ENCODE measurements around the gene TMEM121.
"Not testable (repeated sequence)": the region's sequence is repeated elsewhere in the genome, so short reads cannot be mapped to it uniquely, and the experiment has no call there.

The TMEM121 gene

DNA sequence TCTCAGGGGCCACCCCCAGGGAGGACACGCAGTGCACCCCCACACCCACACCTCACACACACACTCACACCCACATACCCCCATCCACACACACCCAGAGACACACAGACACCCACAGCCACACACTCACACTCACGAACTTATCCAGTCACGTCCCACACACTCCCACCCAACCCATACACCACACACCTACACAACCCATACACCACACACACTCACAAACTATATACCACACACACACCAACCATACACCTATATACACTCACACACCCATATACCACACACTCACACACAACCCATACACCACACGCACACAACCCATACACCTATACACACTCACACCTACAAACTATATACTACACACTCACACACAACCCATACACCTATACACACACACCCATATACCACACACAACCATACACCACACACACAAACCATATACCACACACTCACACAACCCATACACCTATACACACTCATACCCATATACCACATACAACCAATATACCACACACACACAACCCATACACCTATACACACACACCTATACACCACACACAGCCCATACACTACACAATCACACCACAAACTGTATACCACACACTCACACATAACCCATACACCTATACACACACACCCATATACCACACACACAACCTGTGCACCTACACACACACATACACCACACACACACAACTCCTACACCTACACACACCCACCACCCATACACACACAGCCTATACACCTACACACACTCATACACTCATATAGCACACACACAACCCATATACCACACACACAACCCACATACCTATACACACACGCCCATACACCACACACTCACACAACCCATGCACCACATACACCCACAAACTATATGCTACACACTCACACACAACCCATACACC is 42.7 kb downstream of the TMEM121 start:
- H3K36me3 ChIP-seq (replicated peaks; ENCODE audit: low read depth, low read length) = peaks cover 14% of the 10 kb centered on the region
- H2AFZ ChIP-seq (ENCODE audit: low read depth, low read length) = no peak overlapping the region
- H3K4me3 ChIP-seq (ENCODE audit: low read length) = peak overlapping the region; percentile 31; the same call in 1 of the 2 replicates
- H4K20me1 ChIP-seq (ENCODE audit: insufficient read depth, low read length) = no peaks in the 10 kb centered on the region
- H3K9ac ChIP-seq (ENCODE audit: low read length) = peak overlapping the region; percentile 83
- peaks cover 87% of the 10 kb centered on the region for H3K4me1 ChIP-seq (ENCODE audit: low read length)
- no peaks in the 10 kb centered on the region for H3K27me3 ChIP-seq (ENCODE audit: low read depth, low read length)
- peaks cover 8% of the 10 kb centered on the region; the same call in 1 of the 2 replicates for H3K9me3 ChIP-seq (ENCODE audit: insufficient read depth, low read length)
- no peak for TF ChIP-seq EZH2phosphoT487 (IDR thresholded peaks at IDR 0.05; ENCODE audit: low read depth)
- TF ChIP-seq, protein P1, sequence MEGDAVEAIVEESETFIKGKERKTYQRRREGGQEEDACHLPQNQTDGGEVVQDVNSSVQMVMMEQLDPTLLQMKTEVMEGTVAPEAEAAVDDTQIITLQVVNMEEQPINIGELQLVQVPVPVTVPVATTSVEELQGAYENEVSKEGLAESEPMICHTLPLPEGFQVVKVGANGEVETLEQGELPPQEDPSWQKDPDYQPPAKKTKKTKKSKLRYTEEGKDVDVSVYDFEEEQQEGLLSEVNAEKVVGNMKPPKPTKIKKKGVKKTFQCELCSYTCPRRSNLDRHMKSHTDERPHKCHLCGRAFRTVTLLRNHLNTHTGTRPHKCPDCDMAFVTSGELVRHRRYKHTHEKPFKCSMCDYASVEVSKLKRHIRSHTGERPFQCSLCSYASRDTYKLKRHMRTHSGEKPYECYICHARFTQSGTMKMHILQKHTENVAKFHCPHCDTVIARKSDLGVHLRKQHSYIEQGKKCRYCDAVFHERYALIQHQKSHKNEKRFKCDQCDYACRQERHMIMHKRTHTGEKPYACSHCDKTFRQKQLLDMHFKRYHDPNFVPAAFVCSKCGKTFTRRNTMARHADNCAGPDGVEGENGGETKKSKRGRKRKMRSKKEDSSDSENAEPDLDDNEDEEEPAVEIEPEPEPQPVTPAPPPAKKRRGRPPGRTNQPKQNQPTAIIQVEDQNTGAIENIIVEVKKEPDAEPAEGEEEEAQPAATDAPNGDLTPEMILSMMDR (IDR thresholded peaks at IDR 0.05; ENCODE audit: low read depth, low read length) = no peak
- peak overlapping the region; percentile 99 for H3K27ac ChIP-seq (ENCODE audit: low read length)
- H3K79me2 ChIP-seq (ENCODE audit: low read length) = peaks cover 48% of the 10 kb centered on the region
- H3K4me2 ChIP-seq (ENCODE audit: low read length) = peak overlapping the region; percentile 74

DNA sequence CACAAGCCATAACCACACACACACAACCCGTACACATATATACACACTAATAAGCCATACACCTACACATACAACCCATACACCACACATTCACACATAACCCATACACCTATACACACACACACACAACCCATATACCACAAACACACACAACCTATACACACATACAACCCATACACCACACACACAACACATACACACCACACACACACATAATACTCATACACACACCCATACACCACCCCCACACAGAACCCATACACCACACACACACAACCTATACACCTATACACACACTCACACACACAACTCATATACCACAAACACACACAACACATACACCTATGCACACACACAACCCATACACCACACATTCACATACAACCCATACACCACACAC is 44.1 kb downstream of the TMEM121 start:
- Histone ChIP-seq H3K4me2 (ENCODE audit: low read length) (peak overlapping the region; percentile 74), H2AFZ (ENCODE audit: low read depth, low read length) (no peak overlapping the region), H4K20me1 (ENCODE audit: insufficient read depth, low read length) (no peaks in the 10 kb centered on the region), H3K79me2 (ENCODE audit: low read length) (peaks cover 36% of the 10 kb centered on the region), H3K4me1 (ENCODE audit: low read length) (peaks cover 74% of the 10 kb centered on the region), H3K4me3 (ENCODE audit: low read length) (peak overlapping the region; percentile 31; the same call in 1 of the 2 replicates), H3K36me3 (replicated peaks; ENCODE audit: low read depth, low read length) (peaks cover 14% of the 10 kb centered on the region), H3K27ac (ENCODE audit: low read length) (peak overlapping the region; percentile 99), H3K27me3 (ENCODE audit: low read depth, low read length) (no peaks in the 10 kb centered on the region), H3K9me3 (ENCODE audit: insufficient read depth, low read length) (peaks cover 5% of the 10 kb centered on the region; the same call in 1 of the 2 replicates), H3K9ac (ENCODE audit: low read length) (peak overlapping the region; percentile 83)
- TF ChIP-seq, protein P1 (IDR thresholded peaks at IDR 0.05; ENCODE audit: low read depth, low read length) = no peak
- TF ChIP-seq EZH2phosphoT487 (IDR thresholded peaks at IDR 0.05; ENCODE audit: low read depth) = no peak

DNA sequence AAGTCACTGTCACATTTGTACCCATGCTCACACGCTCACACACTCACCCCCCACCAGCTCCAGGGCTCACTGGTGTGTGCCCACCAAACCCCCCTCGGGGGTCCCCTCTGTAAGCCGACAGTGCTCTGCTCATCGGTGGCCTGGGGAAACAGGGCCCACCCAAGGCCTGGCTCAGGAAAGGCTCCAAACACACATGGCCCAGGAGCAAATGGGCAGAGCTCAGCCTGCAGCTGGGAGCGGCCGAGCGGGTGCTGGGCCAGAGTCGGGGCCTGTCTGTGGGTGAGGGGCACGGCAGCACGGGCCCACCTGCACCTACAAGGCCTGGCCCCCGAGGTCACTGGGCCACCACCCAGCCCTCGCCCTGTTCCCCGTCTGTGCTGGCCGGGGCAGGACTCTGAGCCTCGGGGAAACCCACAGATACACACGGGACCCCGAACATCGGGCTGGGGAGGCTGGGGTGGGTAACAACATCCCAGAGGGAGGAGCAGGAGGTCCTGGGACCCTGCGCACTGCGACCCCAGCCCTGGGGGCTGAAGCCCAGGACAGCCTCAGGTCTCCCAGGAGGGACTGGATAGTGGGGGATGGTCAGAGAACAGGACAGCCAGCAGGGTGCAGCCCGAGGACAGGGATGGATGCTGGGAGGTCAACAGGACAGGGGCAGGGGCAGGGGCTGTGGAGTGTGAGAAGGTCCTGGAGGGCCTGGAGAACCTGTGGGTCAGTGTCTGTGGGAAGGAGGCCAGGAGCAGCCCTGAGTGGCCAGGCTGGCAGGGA is 45.0 kb downstream of the TMEM121 start:
- Histone ChIP-seq H3K27ac (ENCODE audit: low read length) (peak overlapping the region; percentile 99), H3K9ac (ENCODE audit: low read length) (peak overlapping the region; percentile 83)

DNA sequence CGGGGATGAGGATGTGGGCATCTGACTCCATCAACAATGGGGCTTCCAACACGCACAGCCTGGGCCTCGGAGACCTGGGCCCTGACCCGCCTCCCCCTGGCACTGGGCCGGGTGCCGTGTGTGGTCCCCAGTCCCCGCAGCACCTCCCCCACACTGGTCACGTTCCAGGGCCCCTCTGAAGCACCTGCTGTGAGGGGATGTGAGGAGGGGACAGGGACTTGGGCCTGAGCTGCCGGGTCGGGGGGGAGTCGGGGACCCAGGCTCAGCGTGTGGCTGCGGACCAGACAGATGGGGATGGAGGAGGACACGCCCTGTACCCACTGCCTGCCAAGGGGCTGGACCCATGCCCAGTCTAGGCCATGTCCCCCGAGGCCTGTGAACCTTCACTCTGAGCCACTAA is 45.7 kb downstream of the TMEM121 start:
- Histone ChIP-seq H3K27ac (ENCODE audit: low read length) (peak overlapping the region; percentile 99), H3K4me1 (ENCODE audit: low read length) (peaks cover 76% of the 10 kb centered on the region), H3K9ac (ENCODE audit: low read length) (peak overlapping the region; percentile 83; the same call in 1 of the 2 replicates), H3K79me2 (ENCODE audit: low read length) (peaks cover 45% of the 10 kb centered on the region), H3K36me3 (replicated peaks; ENCODE audit: low read depth, low read length) (peaks cover 14% of the 10 kb centered on the region)
- not testable (repeated sequence) for H3K9me3 ChIP-seq (ENCODE audit: insufficient read depth, low read length); H3K4me2 ChIP-seq (ENCODE audit: low read length); H4K20me1 ChIP-seq (ENCODE audit: insufficient read depth, low read length); H3K27me3 ChIP-seq (ENCODE audit: low read depth, low read length); H2AFZ ChIP-seq (ENCODE audit: low read depth, low read length); H3K4me3 ChIP-seq (ENCODE audit: low read length)

More for the DNA sequence above, 45.0 kb downstream of the TMEM121 start:
- Histone ChIP-seq H3K4me1 (ENCODE audit: low read length) (peaks cover 75% of the 10 kb centered on the region), H3K4me3 (ENCODE audit: low read length) (peak overlapping the region; percentile 31; the same call in 1 of the 2 replicates), H3K79me2 (ENCODE audit: low read length) (peaks cover 38% of the 10 kb centered on the region), H3K36me3 (replicated peaks; ENCODE audit: low read depth, low read length) (peaks cover 14% of the 10 kb centered on the region), H3K4me2 (ENCODE audit: low read length) (peak overlapping the region; percentile 74)
- H4K20me1 ChIP-seq (ENCODE audit: insufficient read depth, low read length); H3K27me3 ChIP-seq (ENCODE audit: low read depth, low read length); H2AFZ ChIP-seq (ENCODE audit: low read depth, low read length); H3K9me3 ChIP-seq (ENCODE audit: insufficient read depth, low read length): not testable (repeated sequence)

DNA sequence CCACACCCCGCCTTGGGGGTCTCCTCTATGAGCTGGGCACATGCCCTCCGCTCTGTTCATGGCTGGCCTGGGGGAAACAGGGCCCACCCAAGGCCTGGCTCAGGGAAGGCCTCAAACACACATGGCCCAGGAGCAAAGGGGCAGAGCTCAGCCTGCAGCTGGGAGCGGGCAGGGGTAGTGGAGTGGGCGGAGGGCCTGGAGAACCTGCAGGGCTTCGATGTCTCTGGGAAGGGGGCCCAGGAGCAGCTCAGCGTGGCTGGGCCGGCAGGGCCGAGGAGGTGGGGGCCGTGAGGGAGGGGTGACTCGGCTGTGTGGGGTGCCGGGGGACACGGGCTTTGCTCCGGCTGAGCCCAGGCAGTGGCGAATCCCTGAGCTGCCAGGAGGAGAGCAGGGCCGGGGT is 47.5 kb downstream of the TMEM121 start:
- H3K4me3 ChIP-seq (ENCODE audit: low read length); H3K9me3 ChIP-seq (ENCODE audit: insufficient read depth, low read length); H4K20me1 ChIP-seq (ENCODE audit: insufficient read depth, low read length); H2AFZ ChIP-seq (ENCODE audit: low read depth, low read length); H3K27me3 ChIP-seq (ENCODE audit: low read depth, low read length): not testable (repeated sequence)
- H3K36me3 ChIP-seq (replicated peaks; ENCODE audit: low read depth, low read length) = peaks cover 14% of the 10 kb centered on the region
- peaks cover 72% of the 10 kb centered on the region for H3K4me1 ChIP-seq (ENCODE audit: low read length)
- H3K9ac ChIP-seq (ENCODE audit: low read length) = peak overlapping the region; percentile 86
- peak overlapping the region; percentile 99 for H3K27ac ChIP-seq (ENCODE audit: low read length)
- peak overlapping the region; percentile 17; the same call in 1 of the 2 replicates for H3K4me2 ChIP-seq (ENCODE audit: low read length)
- H3K79me2 ChIP-seq (ENCODE audit: low read length) = peaks cover 48% of the 10 kb centered on the region

DNA sequence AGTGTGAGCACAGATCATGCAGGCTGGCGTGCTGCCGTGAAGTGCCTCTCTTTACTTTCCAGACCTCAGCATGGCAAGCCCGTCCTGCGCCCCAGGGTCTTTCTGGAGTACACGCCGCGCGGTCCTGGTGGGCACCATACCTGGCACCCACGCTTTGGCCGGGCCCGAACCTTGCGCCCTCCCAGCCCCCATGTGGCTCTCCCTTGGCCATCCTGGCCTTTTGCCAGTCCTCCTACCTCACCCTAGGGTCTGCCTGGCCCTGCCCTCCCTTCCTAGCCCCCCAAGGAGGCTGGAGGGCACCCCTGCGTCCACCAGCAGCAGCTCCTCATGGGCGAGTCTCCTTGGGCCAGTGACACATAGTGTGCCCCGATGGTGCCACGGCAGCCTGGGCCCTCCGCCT is 48.0 kb downstream of the TMEM121 start:
- Histone ChIP-seq H3K4me1 (ENCODE audit: low read length) (peaks cover 67% of the 10 kb centered on the region), H3K36me3 (replicated peaks; ENCODE audit: low read depth, low read length) (peaks cover 12% of the 10 kb centered on the region), H3K9ac (ENCODE audit: low read length) (peak overlapping the region; percentile 86; the same call in 1 of the 2 replicates), H3K79me2 (ENCODE audit: low read length) (peaks cover 44% of the 10 kb centered on the region), H3K27ac (ENCODE audit: low read length) (peak overlapping the region; percentile 99)
- H3K4me2 ChIP-seq (ENCODE audit: low read length); H4K20me1 ChIP-seq (ENCODE audit: insufficient read depth, low read length); H3K4me3 ChIP-seq (ENCODE audit: low read length); H3K9me3 ChIP-seq (ENCODE audit: insufficient read depth, low read length); H2AFZ ChIP-seq (ENCODE audit: low read depth, low read length); H3K27me3 ChIP-seq (ENCODE audit: low read depth, low read length): not testable (repeated sequence)

DNA sequence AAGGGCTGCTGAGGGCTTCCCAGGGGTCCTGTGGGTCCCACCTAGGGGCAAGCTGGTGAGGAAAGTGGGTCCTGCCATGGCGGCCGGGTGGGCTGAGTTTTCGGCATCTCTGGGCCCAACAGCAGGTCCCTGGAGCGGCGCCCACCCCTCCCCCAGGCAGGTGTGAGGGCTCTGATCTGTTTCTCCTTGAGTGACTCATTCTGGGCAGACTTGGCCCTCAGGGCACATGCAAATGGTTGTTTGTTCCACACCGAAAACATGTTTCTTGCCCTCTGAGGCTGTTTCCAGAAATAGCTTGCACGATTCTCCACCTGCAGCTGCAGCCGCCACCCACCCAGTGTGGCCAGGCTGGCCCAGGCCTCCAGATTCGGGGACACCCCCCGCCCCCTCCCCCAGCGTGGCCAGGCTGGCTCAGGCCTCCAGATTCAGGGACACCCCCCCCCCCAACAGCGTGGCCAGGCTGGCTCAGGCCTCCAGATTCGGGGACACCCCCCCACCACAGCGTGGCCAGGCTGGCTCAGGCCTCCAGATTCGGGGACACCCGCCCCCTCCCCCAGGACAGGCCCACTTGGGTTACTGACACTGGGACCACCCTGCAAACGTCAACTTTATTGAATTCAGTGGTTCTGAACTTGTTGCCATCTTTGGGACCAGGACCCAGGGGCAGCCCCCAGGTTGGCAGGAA is 48.8 kb downstream of the TMEM121 start:
- peak overlapping the region; percentile 72 for H3K27ac ChIP-seq (ENCODE audit: low read length)
- H3K36me3 ChIP-seq (replicated peaks; ENCODE audit: low read depth, low read length); H4K20me1 ChIP-seq (ENCODE audit: insufficient read depth, low read length); H3K9me3 ChIP-seq (ENCODE audit: insufficient read depth, low read length); H3K4me2 ChIP-seq (ENCODE audit: low read length); H3K27me3 ChIP-seq (ENCODE audit: low read depth, low read length); H3K4me3 ChIP-seq (ENCODE audit: low read length); H2AFZ ChIP-seq (ENCODE audit: low read depth, low read length): not testable (repeated sequence)
- H3K9ac ChIP-seq (ENCODE audit: low read length) = peak overlapping the region; percentile 47; the same call in 1 of the 2 replicates
- peaks cover 59% of the 10 kb centered on the region for H3K4me1 ChIP-seq (ENCODE audit: low read length)
- H3K79me2 ChIP-seq (ENCODE audit: low read length) = peaks cover 37% of the 10 kb centered on the region

Measured in OCI-LY3 (cell line).